Lung (tissue), 12 donors: Measurements from ENCODE around the gene TPST2. TPM values are rescaled to one million over a fixed set of nuclear protein-coding genes. Genes with fewer than 3 reads are reported as not detected.

ENCODE experiments used
- ATAC-seq: fragments of 200-7000 bp; cut with Tn5 transposase; one replicate; pipeline ENCODE4 v1.9.1; 2020; ENCODE audit warnings: moderate number of reproducible peaks; ENCODE audit not compliant: insufficient read depth, low FRiP score
- DNase-seq, 3 donors: peaks; one replicate each; pipeline ENCODE4 v3.0.0-alpha.2; 2013 to 2017
- H3K27ac ChIP-seq, 2 donors: one replicate each; pipeline ENCODE4 v1.5.1; 2013; ENCODE audit warnings: mild to moderate bottlenecking in 2 of 2, moderate library complexity in 2 of 2, control low read depth in 1 of 2, inconsistent platforms in 1 of 2, low read depth in 1 of 2, low read length in 1 of 2
- H3K27me3 ChIP-seq, 3 donors: one replicate each; pipeline ENCODE4 v1.5.1; 2013; ENCODE audit warnings: low read length in 2 of 3; ENCODE audit not compliant: control insufficient read depth in 3 of 3, insufficient read depth in 3 of 3
- H3K36me3 ChIP-seq, 4 donors: one replicate each; pipeline ENCODE4 v1.5.1; 2013; ENCODE audit warnings: low read length in 4 of 4, mild to moderate bottlenecking in 1 of 4, moderate library complexity in 1 of 4; ENCODE audit not compliant: control insufficient read depth in 4 of 4, insufficient read depth in 4 of 4
- H3K4me1 ChIP-seq, 5 donors: one replicate each; pipeline ENCODE4 v1.5.1; 2013; ENCODE audit warnings: low read length in 5 of 5, mild to moderate bottlenecking in 2 of 5, moderate library complexity in 1 of 5; ENCODE audit not compliant: control insufficient read depth in 5 of 5, insufficient read depth in 5 of 5
- H3K4me3 ChIP-seq: one replicate; pipeline ENCODE4 v1.5.1; 2013; ENCODE audit warnings: mild to moderate bottlenecking, control low read depth, moderate library complexity
- H3K9ac ChIP-seq, 2 donors: one replicate each; pipeline ENCODE4 v1.5.1; 2013; ENCODE audit warnings: low read length in 2 of 2, control low read depth in 1 of 2; ENCODE audit not compliant: insufficient read depth in 1 of 2
- H3K9me3 ChIP-seq, 4 donors: one replicate each; pipeline ENCODE4 v1.5.1; 2013; ENCODE audit warnings: low read length in 3 of 4, mild to moderate bottlenecking in 1 of 4, moderate library complexity in 1 of 4; ENCODE audit not compliant: control insufficient read depth in 4 of 4, insufficient read depth in 3 of 4
- CTCF ChIP-seq: IDR thresholded peaks from 2 replicates; pipeline ENCODE4 v1.5.1; 2012; ENCODE audit warnings: mild to moderate bottlenecking; ENCODE audit errors: control extremely low read depth, extremely low read depth
- WGBS, 2 donors: extraction: QIAGEN DNeasy Blood & Tissue Kit; methylation state at CpG; one replicate each; pipeline ENCODE4 v1.1.7; 2013; 5-methylcytosine and 5-hydroxymethylcytosine counted together
- polyA plus RNA-seq, 2 donors: library from polyadenylated mRNA; stranded (reverse); fragments of 200-250 nt; gene quantifications; one replicate each; pipeline ENCODE4 v1.2.1, GENCODE V29; 2013
- total RNA-seq, 2 donors: library from RNA; depleted of rRNA in 1 of 2; stranded (reverse); fragments of >200 nt in 1 of 2; gene quantifications; one replicate each; pipeline ENCODE4 v1.2.1, GENCODE V29; 2014 to 2021
- donor health status: control.
- donor health status: control.
- donor health status: Bipolar disorder and iron deficiency.
- donor health status: healthy.
- donor health status: DM: yes; HTN: yes; CAD: no.

TPST2 gene
- total and polyA plus RNA-seq, 4 donors, result 32.6 to 72.3 (median 59.9) TPM

- no peak for DNase-seq
- 89 to 98% methylated on average over 3 of the region's 3 CpGs for WGBS, 2 donors
- peaks cover 0 to 5% (median 0%) of the 10 kb centered on the region in 5 donors for H3K4me1 ChIP-seq
- ATAC-seq, result no peak
- H3K27me3 ChIP-seq, result no peaks in the 10 kb centered on the region
- H3K9ac ChIP-seq, result no peak overlapping the region
- H3K4me3 ChIP-seq, result no peak overlapping the region
- H3K9me3 ChIP-seq, result peaks cover 0 to 2% (median 0%) of the 10 kb centered on the region in 4 donors
- H3K27ac ChIP-seq, result no peak overlapping the region
- H3K36me3 ChIP-seq, result no peaks in the 10 kb centered on the region
- no peak for TF ChIP-seq CTCF
Measured at GRCh38 chr22:26634189-26634588, 44.3 kb upstream of the TPST2 start.

- Histone ChIP-seq H3K4me1 (peaks cover 0 to 7% (median 0%) of the 10 kb centered on the region in 5 donors), H3K9me3 (peaks cover 0 to 2% (median 0%) of the 10 kb centered on the region in 4 donors), H3K4me3 (no peak overlapping the region), H3K27me3 (no peaks in the 10 kb centered on the region), H3K36me3 (no peaks in the 10 kb centered on the region), H3K27ac (no peak overlapping the region), H3K9ac (no peak overlapping the region)
- ATAC-seq (no peak), DNase-seq (peak in 2 of 3 donors; percentile 48 to 59)
- WGBS, 2 donors, result 39 to 56% methylated on average over 8 of the region's 8 CpGs
- no peak for TF ChIP-seq CTCF
Measured at GRCh38 chr22:26632422-26633155, 42.7 kb upstream of the TPST2 start.

GRCh38 chr22:26631282-26631681 lies 41.4 kb upstream of the TPST2 start:
- Histone ChIP-seq H3K27ac (peak overlapping the region in 1 of 2 donors; percentile 33), H3K36me3 (no peaks in the 10 kb centered on the region), H3K4me3 (no peak overlapping the region), H3K9me3 (peaks cover 0 to 2% (median 0%) of the 10 kb centered on the region in 4 donors), H3K4me1 (peaks cover 0 to 7% (median 0%) of the 10 kb centered on the region in 5 donors), H3K9ac (no peak overlapping the region), H3K27me3 (no peaks in the 10 kb centered on the region)
- ATAC-seq (no peak), DNase-seq (no peak)
- no peak for TF ChIP-seq CTCF
- 94 to 97% methylated on average over 4 of the region's 4 CpGs for WGBS, 2 donors
